ENCODE data around the gene GABRR3. TPM values are rescaled to one million over a fixed set of nuclear protein-coding genes. Genes with fewer than 3 reads are reported as not detected.

The GABRR3 gene
- total RNA-seq, 1 experiment from 2014 or later = not detected

- no peaks in the 10 kb centered on the region for H3K4me1 Mint-ChIP-seq (ENCODE audit: low read depth, unreplicated experiment)
- H3K27ac Mint-ChIP-seq (ENCODE audit: unreplicated experiment) = no peak overlapping the region
- H3K9me3 Mint-ChIP-seq (ENCODE audit: low read depth, unreplicated experiment) = peaks cover 4% of the 10 kb centered on the region
- no peaks in the 10 kb centered on the region for H3K36me3 Mint-ChIP-seq (ENCODE audit: insufficient read depth, unreplicated experiment)
- DNase-seq = no peak
- CTCF ChIA-PET = no interaction called here
- no peaks in the 10 kb centered on the region for H3K27me3 Mint-ChIP-seq (ENCODE audit: unreplicated experiment)
- TF ChIP-seq, protein P1, sequence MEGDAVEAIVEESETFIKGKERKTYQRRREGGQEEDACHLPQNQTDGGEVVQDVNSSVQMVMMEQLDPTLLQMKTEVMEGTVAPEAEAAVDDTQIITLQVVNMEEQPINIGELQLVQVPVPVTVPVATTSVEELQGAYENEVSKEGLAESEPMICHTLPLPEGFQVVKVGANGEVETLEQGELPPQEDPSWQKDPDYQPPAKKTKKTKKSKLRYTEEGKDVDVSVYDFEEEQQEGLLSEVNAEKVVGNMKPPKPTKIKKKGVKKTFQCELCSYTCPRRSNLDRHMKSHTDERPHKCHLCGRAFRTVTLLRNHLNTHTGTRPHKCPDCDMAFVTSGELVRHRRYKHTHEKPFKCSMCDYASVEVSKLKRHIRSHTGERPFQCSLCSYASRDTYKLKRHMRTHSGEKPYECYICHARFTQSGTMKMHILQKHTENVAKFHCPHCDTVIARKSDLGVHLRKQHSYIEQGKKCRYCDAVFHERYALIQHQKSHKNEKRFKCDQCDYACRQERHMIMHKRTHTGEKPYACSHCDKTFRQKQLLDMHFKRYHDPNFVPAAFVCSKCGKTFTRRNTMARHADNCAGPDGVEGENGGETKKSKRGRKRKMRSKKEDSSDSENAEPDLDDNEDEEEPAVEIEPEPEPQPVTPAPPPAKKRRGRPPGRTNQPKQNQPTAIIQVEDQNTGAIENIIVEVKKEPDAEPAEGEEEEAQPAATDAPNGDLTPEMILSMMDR (IDR thresholded peaks at IDR 0.05; ENCODE audit: unreplicated experiment) = no peak
- no peak overlapping the region for H3K4me3 Mint-ChIP-seq (ENCODE audit: low read depth, unreplicated experiment)
- intact Hi-C loops (cut with micrococcal nuclease; ENCODE audit: unreplicated experiment) = loop anchor here (5.0 kb wide), 1 partner anchor 424 kb away; no protein-coding TSS in a partner anchor
- no TSS peak for BruUV-seq (replicated peaks)
Observed at GRCh38 chr3:98058244-98058960, 23.3 kb upstream of the GABRR3 start.

DNA sequence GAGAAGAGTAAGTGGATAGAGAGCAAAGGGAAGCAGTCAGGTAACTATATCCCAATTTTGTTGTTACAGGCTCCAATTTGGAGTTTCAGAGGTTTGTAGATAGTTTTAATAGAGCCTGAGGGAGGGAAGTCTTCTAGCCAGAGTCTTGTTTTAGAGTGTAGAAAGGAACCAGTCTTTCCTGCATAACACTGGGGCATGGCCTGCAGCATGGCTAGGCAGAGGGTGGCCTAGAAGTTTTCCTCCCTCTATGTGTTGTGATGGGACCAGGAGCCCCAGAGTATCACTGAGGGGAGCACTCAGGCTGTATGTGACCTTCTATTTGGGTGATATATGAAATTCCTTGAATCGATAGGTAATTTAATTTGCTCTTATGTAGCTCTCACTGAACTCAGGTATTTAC, 22.5 kb upstream of the GABRR3 start:
- peaks cover 4% of the 10 kb centered on the region for H3K9me3 Mint-ChIP-seq (ENCODE audit: low read depth, unreplicated experiment)
- no peaks in the 10 kb centered on the region for H3K27me3 Mint-ChIP-seq (ENCODE audit: unreplicated experiment)
- H3K4me3 Mint-ChIP-seq (ENCODE audit: low read depth, unreplicated experiment) = no peak overlapping the region
- TF ChIP-seq, protein P1 (IDR thresholded peaks at IDR 0.05; ENCODE audit: unreplicated experiment) = no peak
- no peaks in the 10 kb centered on the region for H3K4me1 Mint-ChIP-seq (ENCODE audit: low read depth, unreplicated experiment)
- no TSS peak for BruUV-seq (replicated peaks)
- CTCF ChIA-PET = no interaction called here
- no peaks in the 10 kb centered on the region for H3K36me3 Mint-ChIP-seq (ENCODE audit: insufficient read depth, unreplicated experiment)
- intact Hi-C loops (cut with micrococcal nuclease; ENCODE audit: unreplicated experiment) = loop anchor here (5.0 kb wide), 1 partner anchor 425 kb away; no protein-coding TSS in a partner anchor
- DNase-seq = no peak
- H3K27ac Mint-ChIP-seq (ENCODE audit: unreplicated experiment) = no peak overlapping the region

- H3K4me1 Mint-ChIP-seq (ENCODE audit: low read depth, unreplicated experiment) = no peaks in the 10 kb centered on the region
- DNase-seq = no peak
- H3K27ac Mint-ChIP-seq (ENCODE audit: unreplicated experiment) = no peak overlapping the region
- no TSS peak for BruUV-seq (replicated peaks)
- no peaks in the 10 kb centered on the region for H3K36me3 Mint-ChIP-seq (ENCODE audit: insufficient read depth, unreplicated experiment)
- H3K27me3 Mint-ChIP-seq (ENCODE audit: unreplicated experiment) = no peaks in the 10 kb centered on the region
- peaks cover 4% of the 10 kb centered on the region for H3K9me3 Mint-ChIP-seq (ENCODE audit: low read depth, unreplicated experiment)
- CTCF ChIA-PET = no interaction called here
- intact Hi-C loops (cut with micrococcal nuclease; ENCODE audit: unreplicated experiment) = loop anchor here (5.0 kb wide), 1 partner anchor 426 kb away; no protein-coding TSS in a partner anchor
- TF ChIP-seq, protein P1 (IDR thresholded peaks at IDR 0.05; ENCODE audit: unreplicated experiment) = no peak
- H3K4me3 Mint-ChIP-seq (ENCODE audit: low read depth, unreplicated experiment) = no peak overlapping the region
Observed at GRCh38 chr3:98056035-98056434, 20.9 kb upstream of the GABRR3 start.

DNA sequence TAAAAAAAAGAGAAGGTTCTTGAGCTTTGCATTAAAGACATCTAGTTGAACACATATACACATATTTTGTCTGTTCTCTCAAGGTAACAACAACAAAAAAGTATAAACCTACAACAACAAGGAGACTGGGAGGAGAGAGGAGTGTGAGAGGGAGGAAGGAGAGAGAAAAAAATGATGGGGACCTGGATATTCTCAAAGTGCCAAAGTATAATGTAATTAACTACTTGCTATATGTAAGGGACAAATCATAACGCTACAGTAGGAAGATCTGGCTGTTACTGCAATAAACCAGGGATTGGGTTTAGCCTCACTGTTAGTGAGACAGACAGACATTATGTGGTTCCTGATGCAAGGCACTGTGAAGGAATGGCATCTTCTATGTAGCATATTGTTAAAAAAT, 14.2 kb upstream of the GABRR3 start:
- Mint-ChIP-seq H3K27ac (ENCODE audit: unreplicated experiment) (no peak overlapping the region), H3K4me3 (ENCODE audit: low read depth, unreplicated experiment) (no peak overlapping the region), H3K4me1 (ENCODE audit: low read depth, unreplicated experiment) (no peaks in the 10 kb centered on the region), H3K9me3 (ENCODE audit: low read depth, unreplicated experiment) (no peaks in the 10 kb centered on the region), H3K27me3 (ENCODE audit: unreplicated experiment) (no peaks in the 10 kb centered on the region), H3K36me3 (ENCODE audit: insufficient read depth, unreplicated experiment) (no peaks in the 10 kb centered on the region)
- intact Hi-C loops (cut with micrococcal nuclease; ENCODE audit: unreplicated experiment) = no loop called here
- no peak for DNase-seq
- BruUV-seq (replicated peaks) = no TSS peak
- TF ChIP-seq, protein P1 (IDR thresholded peaks at IDR 0.05; ENCODE audit: unreplicated experiment) = no peak
- CTCF ChIA-PET = interaction anchor here (0.8 kb wide), 1 partner anchor 18 kb away, joined by 3 read pairs; no protein-coding TSS in a partner anchor

Measured in Calu3 (cell line).